SU-DHL-6 (cell line): ENCODE measurements around the gene BTBD9.

Experiments used
- CTCF ChIP-seq: fragments of 200-600 bp; sonication (generic); IDR thresholded peaks from one replicate; pipeline ENCODE4 v1.5.1; 2017; ENCODE audit warnings: antibody characterized with exemption, mild to moderate bottlenecking, low read length, moderate library complexity; ENCODE audit not compliant: insufficient read depth, poor library complexity, severe bottlenecking
- EZH2phosphoT487 ChIP-seq: fragments of 200-600 bp; sonication (generic), shearing (Covaris generic); conservative IDR thresholded peaks from 2 replicates; pipeline ENCODE4 v1.6.1; 2018; ENCODE audit warnings: mild to moderate bottlenecking, antibody characterized with exemption, low read length, moderate library complexity, mixed read lengths

- TF ChIP-seq CTCF (no peak), EZH2phosphoT487 (no peak)
Measured at GRCh38 chr6:38644951-38645350, 5.2 kb upstream of the BTBD9 start.
